GM21529 (cell line): ENCODE data around the gene ZNF19.
"Not testable (repeated sequence)": the region's sequence is repeated elsewhere in the genome, so short reads cannot be mapped to it uniquely, and the experiment has no call there.

Experiments
- ATAC-seq: cut with Tn5 transposase; IDR thresholded peaks from one replicate; pipeline ENCODE4 v1.9.1; 2021; ENCODE audit not compliant: unreplicated experiment

The ZNF19 gene

DNA sequence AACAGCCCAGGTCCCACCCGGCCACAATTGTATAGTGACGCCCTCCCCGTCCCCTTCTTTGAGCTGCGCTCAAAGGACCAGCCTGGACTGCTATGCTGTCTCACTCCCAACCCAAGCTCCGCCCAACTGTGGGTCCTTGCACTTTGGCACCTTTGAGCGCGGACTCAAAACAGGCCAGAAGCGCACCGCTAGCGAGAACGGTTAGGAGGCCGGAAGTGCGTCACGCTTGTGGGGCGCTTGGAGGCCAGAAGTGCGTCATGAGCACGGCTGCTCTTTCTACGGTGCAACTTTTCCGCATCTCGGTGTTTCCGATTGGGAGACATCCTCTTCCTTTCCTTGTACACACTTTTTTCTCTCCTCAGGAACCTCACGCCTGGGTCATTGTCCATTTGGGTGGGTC, at the start of gene ZNF19:
TSS of gene ZNF19 (minus strand) at position 203 of the 400 bp plus-strand sequence. CDS start 7,210 bp downstream, outside the sequence.
- no peak for ATAC-seq

DNA sequence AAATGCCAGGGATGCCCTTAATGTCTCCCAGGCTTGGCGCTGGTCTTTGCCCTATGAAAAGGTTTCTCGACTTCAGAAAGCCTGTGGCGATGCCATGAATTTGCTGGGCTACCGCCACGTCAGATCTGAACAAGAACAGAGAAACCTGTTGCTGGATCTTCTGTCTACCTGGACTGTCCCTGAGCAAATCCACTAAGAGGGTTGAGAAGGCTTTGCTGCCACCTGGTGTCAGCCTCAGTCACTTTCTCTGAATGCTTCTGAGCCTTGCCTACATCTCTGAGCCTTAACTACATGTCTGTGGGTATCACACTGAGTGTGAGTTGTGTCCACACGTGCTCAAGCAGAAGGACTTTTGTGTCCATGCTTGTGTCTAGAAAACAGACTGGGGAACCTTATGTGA, 48.5 kb upstream of the ZNF19 start:
- peak; percentile 85 for ATAC-seq

- ATAC-seq, result no peak
Observed at GRCh38 chr16:71536752-71537499, 47.8 kb upstream of the ZNF19 start.

GRCh38 chr16:71532366-71532765, 43.2 kb upstream of the ZNF19 start:
- ATAC-seq, result no peak

- ATAC-seq, result no peak
Observed at GRCh38 chr16:71528863-71529262, 39.7 kb upstream of the ZNF19 start.

GRCh38 chr16:71528257-71528656, 39.1 kb upstream of the ZNF19 start:
- ATAC-seq, result no peak

DNA sequence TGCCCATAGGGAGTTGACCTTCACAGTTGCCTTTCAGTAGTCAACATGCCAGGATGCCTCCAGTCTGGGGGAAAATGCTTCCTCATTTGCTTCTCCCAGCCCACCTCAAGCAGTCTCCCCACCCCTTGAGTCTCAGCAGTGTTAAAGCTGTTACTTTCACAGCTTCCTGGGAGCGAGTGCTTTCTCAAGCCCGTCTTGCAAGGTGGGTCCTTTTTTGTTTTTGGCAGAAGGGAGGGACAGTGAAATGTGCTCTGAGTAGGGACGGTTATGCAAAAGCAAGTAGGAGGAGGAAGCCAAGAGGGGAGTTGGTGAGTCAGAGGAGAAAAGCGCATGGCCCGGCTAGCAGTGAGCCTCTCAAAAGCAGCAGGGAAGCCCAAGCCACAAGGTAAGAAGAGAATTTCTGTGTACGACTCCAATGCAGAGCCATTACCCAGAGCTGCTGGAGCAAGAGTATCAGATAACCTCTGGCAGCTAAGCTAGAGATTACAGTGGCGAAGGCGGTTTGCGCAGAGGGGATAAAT, 37.0 kb upstream of the ZNF19 start, which contains the start of gene CHST4:
TSS of gene CHST4 (plus strand) at position 316 of the 521 bp plus-strand sequence. CDS start 10,252 bp downstream, outside the sequence.
- ATAC-seq, result peak; percentile 67

DNA sequence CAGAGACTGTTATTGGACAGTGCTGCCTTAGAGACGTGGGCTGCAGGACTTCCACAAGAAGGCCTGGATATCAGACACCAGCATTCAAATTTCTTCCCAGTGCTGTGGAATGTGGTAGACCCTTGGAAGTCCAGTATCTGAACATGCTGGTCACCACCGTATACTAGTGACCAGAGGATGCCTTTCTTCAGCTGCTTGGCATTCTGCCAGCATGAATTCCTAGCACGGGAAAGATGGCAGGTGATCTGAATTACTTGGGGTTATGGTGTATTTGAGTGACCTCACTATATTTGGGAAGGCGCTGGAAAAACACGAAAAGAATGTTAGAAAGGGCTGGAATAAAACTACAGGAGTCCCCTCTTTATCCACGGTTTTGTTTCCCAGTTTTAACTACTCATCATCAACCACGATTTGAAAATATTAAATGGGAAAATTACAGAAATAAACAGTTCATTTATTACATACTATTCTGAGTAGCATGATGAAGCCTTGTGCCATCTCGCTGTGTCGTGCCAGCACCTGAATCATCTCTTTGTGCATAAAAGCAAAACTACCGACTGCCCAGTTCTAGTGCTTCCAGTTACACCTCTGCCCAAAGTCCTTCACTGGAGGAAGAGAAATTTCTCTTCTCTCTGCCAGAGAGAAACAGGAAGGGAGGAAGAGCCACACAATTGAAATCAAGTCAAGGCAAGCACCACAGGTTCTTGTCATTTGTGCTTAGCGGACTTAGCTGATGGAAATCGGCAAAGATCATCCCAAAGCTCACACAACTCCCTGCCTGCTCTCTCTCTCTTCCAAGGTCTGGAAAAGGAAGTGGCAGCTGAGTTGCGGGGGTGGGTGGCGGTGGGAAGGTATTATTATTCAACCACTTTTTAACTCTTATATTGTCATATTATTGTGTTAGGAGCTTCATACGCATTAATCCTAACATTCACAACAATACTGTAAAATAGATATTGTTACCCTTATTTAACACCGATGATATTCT, 35.7 kb upstream of the ZNF19 start:
- ATAC-seq, result no peak

- ATAC-seq, result no peak
Observed at GRCh38 chr16:71520550-71520949, 31.4 kb upstream of the ZNF19 start.

GRCh38 chr16:71515026-71515425, 25.9 kb upstream of the ZNF19 start:
- no peak for ATAC-seq

DNA sequence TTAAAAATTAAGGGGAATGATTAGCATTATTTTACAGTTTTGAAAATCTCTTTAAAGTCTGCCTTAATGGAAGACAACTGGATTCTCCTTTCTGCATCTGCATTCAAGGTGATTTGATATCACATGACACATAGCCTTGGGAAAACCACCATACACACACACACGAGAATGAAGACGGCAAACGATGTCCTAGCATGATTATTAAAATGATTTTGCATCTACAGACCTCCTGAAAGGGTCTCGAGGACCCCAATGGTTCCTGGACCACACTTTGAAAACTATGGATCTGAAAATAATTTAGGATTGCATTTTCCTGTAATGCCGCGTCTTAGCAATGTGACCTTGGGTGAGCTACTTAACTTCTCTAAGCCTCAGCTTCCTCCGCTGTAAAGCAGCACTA, 25.4 kb upstream of the ZNF19 start:
- ATAC-seq, result no peak

GRCh38 chr16:71513302-71513701, 24.2 kb upstream of the ZNF19 start:
- no peak for ATAC-seq

DNA sequence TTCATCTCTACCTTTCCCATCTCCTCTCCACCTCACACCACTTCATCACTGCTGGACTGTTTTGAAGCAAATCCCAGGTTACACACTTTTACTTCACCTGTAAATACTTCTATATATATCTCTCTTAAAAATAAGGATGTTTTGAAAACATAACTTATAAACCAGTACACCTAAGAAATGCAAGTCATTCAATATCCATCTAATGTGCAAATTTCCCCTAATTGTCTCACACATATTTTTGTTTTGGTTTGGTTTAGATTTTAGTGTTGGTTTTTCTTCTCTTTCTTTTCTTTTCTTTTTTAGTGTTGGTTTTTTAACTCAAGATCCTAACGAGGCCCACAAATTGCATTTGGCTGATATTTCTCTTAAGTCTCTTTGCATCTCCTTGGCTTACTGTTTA, 17.9 kb upstream of the ZNF19 start:
- no peak for ATAC-seq

DNA sequence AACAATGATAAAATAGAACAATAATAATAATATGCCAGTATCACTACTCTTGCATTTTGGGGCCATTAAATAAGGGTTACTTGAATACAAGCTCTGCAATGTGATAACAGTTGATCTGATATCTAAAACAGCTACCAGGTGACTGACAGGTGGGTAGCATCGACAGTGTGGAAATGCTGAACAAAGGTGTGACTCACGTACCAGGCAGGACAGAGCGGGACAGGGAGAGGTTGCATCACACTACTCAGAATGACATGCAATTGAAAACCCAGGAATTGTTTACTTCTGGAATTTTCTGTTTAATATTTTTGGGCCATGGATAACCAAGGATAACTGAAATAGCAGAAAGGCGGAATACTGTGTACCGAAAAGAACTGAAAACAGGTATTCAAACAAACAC, 15.8 kb upstream of the ZNF19 start:
- no peak for ATAC-seq

- ATAC-seq, result not testable (repeated sequence)
Observed at GRCh38 chr16:71504051-71504450, 14.9 kb upstream of the ZNF19 start.

DNA sequence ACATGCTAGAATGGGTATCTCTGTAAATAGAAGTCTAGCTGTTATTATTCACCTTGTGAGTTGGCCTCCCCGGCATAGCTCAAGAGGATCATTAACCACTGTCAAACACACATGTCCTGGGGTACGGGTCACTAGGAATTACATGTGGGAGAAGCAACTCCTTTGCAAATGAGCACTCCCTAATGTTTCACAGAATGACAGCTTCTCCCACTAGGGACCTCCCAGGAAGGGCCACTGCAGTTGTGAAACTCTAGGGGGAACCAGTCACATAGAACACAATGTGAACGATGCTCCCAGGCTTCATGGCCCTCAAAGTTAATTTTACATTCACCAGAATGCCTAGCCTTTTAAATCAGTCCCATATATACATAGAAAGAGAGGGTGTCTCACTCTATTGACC, 12.4 kb upstream of the ZNF19 start:
- ATAC-seq, result no peak

DNA sequence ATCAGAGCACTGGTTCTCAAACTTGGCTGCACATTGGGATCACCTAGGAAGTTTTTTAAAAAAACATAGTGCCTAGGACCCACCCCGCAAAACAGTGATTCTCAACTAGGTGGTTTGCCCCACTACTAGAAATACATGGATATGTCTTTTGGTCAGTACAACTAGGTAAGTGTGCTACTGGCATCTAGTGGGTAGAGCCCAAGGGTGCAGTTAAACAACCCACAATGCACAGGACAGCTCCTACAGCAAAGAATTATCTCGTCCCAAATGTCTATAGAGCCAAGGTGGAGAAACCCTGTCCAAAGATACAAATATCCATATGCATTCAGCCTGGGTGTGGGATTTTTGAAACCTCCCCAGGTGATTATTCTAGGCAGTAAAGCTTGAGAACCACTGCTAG, 11.8 kb upstream of the ZNF19 start:
- ATAC-seq, result no peak

GRCh38 chr16:71499775-71500364, 10.7 kb upstream of the ZNF19 start:
- ATAC-seq, result no peak

DNA sequence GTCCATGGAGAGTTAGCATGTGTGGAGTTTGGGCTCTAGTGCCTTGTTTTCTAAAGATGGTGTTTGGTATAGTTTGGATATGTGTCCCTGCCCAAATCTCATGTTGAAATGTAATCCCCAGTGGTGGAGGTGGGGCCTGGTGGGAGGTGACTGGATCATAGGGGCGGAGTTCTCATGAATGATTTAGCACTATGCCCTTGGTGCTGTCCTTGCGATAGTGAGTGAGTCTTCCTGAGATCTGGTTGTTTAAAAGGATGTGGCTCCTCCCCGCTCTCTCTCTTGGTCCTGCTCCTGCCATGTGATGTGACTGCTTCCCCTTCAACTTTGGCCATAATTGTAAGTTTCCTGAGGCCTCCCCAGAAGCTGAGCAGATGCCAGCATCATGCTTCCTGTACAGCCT, 8.9 kb upstream of the ZNF19 start:
- ATAC-seq, result no peak

GRCh38 chr16:71493213-71493612, 4.1 kb upstream of the ZNF19 start:
- no peak for ATAC-seq

GRCh38 chr16:71492786-71493185, 3.7 kb upstream of the ZNF19 start:
- ATAC-seq, result no peak
